PFSK-1 (cell line): ENCODE data around the gene WNT6.

Source experiments
- FOXP2 ChIP-seq: optimal IDR thresholded peaks from 2 replicates; pipeline ENCODE3; 2011; ENCODE audit warnings: borderline replicate concordance, control low read depth, inconsistent platforms; ENCODE audit not compliant: insufficient read depth; ENCODE audit errors: extremely low read length, extremely low read depth
- POLR2AphosphoS5 ChIP-seq: IDR thresholded peaks from 2 replicates; pipeline ENCODE4 v1.6.1; 2012; ENCODE audit warnings: low read depth, mild to moderate bottlenecking, control low read depth, low read length, moderate library complexity
- REST ChIP-seq, 2 experiments: IDR thresholded peaks; 2 replicates each; pipeline versions ENCODE4 v1.6.1 to v1.8.0; 2011 to 2012; ENCODE audit warnings: low read depth in 2 of 2, low read length in 2 of 2, control low read depth in 1 of 2, inconsistent platforms in 1 of 2, mild to moderate bottlenecking in 1 of 2, moderate library complexity in 1 of 2; ENCODE audit not compliant: insufficient read depth in 1 of 2
- SIN3A ChIP-seq: IDR thresholded peaks from 2 replicates; pipeline ENCODE4 v1.6.1; 2012; ENCODE audit warnings: mild to moderate bottlenecking, low read length, moderate library complexity, borderline replicate concordance; ENCODE audit not compliant: insufficient read depth
- TAF1 ChIP-seq: IDR thresholded peaks from 2 replicates; pipeline ENCODE4 v1.6.1; 2012; ENCODE audit warnings: low read length, control low read depth, borderline replicate concordance; ENCODE audit not compliant: insufficient read depth

Gene WNT6

GRCh38 chr2:218823196-218823855 lies 36.3 kb upstream of the WNT6 start:
- TF ChIP-seq POLR2AphosphoS5 (no peak), FOXP2 (no peak), REST (IDR thresholded peaks at IDR 0.05; ENCODE audit: insufficient read depth in 1 of 2, low read depth in 2 of 2, low read length in 2 of 2) (no peak), SIN3A (no peak)

GRCh38 chr2:218824004-218824403 lies 35.6 kb upstream of the WNT6 start:
- no peak for TF ChIP-seq POLR2AphosphoS5
- TF ChIP-seq REST (IDR thresholded peaks at IDR 0.05; ENCODE audit: insufficient read depth in 1 of 2, low read depth in 2 of 2, low read length in 2 of 2), result no peak
- TF ChIP-seq TAF1, result no peak
- TF ChIP-seq FOXP2, result no peak

- TF ChIP-seq SIN3A, result no peak
Measured at GRCh38 chr2:218826791-218827190, 32.8 kb upstream of the WNT6 start.

GRCh38 chr2:218827701-218828476 lies 31.7 kb upstream of the WNT6 start:
- no peak for TF ChIP-seq REST (IDR thresholded peaks at IDR 0.05; ENCODE audit: insufficient read depth in 1 of 2, low read depth in 2 of 2, low read length in 2 of 2)
- TF ChIP-seq POLR2AphosphoS5, result no peak
- no peak for TF ChIP-seq FOXP2
- no peak for TF ChIP-seq SIN3A
- no peak for TF ChIP-seq TAF1

GRCh38 chr2:218828477-218828778 lies 31.2 kb upstream of the WNT6 start:
- TF ChIP-seq TAF1 (no peak), POLR2AphosphoS5 (no peak), SIN3A (no peak), REST (IDR thresholded peaks at IDR 0.05; ENCODE audit: insufficient read depth in 1 of 2, low read depth in 2 of 2, low read length in 2 of 2) (no peak), FOXP2 (no peak)
